K562 (cell line): ENCODE results near the gene CFDP1. TPM values are rescaled to one million over a fixed set of nuclear protein-coding genes. Genes with fewer than 3 reads are reported as not detected.

Experiments used
- CLOCK ChIP-seq: fragments of 250-450 bp; sonication (Bioruptor Pico); IDR thresholded peaks from 2 replicates; pipeline ENCODE4 v1.4.0; 2020; ENCODE audit warnings: mild to moderate bottlenecking, moderate library complexity, borderline replicate concordance
- EP400 ChIP-seq: fragments of 450-650 bp; IDR thresholded peaks from 2 replicates; pipeline ENCODE4 v1.6.1; 2017; ENCODE audit warnings: antibody characterized with exemption, mild to moderate bottlenecking, moderate library complexity
- MAZ ChIP-seq, 2 experiments: fragments of 450-650 bp in 1 of 2; sonication (generic) in 1 of 2; formaldehyde crosslinking; IDR thresholded peaks in 1 of 2; conservative IDR thresholded peaks in 1 of 2; 2 replicates each; pipeline versions ENCODE4 v1.4.0 to v1.5.0; 2020; ENCODE audit warnings: mild to moderate bottlenecking in 1 of 2, missing genetic modification reagents in 1 of 2
- MTA2 ChIP-seq: fragments of 450-650 bp; IDR thresholded peaks from 2 replicates; pipeline ENCODE4 v1.6.1; 2016; ENCODE audit warnings: low read depth
- NONO ChIP-seq, 2 experiments: fragments of 200-400 bp in 1 of 2; fragments of 450-650 bp in 1 of 2; formaldehyde crosslinking in 1 of 2; IDR thresholded peaks; 2 replicates each; pipeline ENCODE4 v1.6.1; 2017; ENCODE audit warnings: low read depth in 2 of 2, mild to moderate bottlenecking in 2 of 2, moderate library complexity in 2 of 2, low read length in 1 of 2
- PRDM10 ChIP-seq: fragments of 450-650 bp; IDR thresholded peaks from 2 replicates; pipeline ENCODE4 v1.6.1; 2018; ENCODE audit not compliant: partially characterized antibody
- RNF2 ChIP-seq: sonication (generic); IDR thresholded peaks from 2 replicates; pipeline ENCODE4 v1.6.1; 2016
- SMARCC2 ChIP-seq: fragments of 450-650 bp; IDR thresholded peaks from 2 replicates; pipeline ENCODE4 v1.6.1; 2017; ENCODE audit warnings: antibody characterized with exemption, moderate library complexity, mild to moderate bottlenecking, low read depth
- TRIM24 ChIP-seq, 2 experiments: fragments of 450-650 bp; IDR thresholded peaks; 2 replicates each; pipeline ENCODE4 v1.6.1; 2016
- UBTF ChIP-seq, 2 experiments: IDR thresholded peaks; 2 replicates each; pipeline ENCODE4 v1.6.1; 2012; ENCODE audit warnings: improper control_type of control experiment in 2 of 2, low read depth in 2 of 2, low read length in 2 of 2, borderline replicate concordance in 1 of 2
- ZNF3 ChIP-seq: fragments of 250-450 bp; sonication (Bioruptor Pico); IDR thresholded peaks from 2 replicates; pipeline ENCODE4 v1.5.0; 2021; ENCODE audit warnings: mild to moderate bottlenecking, moderate library complexity
- ZNF511 ChIP-seq: sonication (generic); formaldehyde crosslinking; IDR thresholded peaks from 2 replicates; pipeline ENCODE4 v1.8.0; 2022; ENCODE audit warnings: mild to moderate bottlenecking, missing genetic modification reagents
- ZNF584 ChIP-seq: fragments of 200-800 bp; sonication (Bioruptor generic); IDR thresholded peaks from 2 replicates; pipeline ENCODE4 v1.6.1; 2016; ENCODE audit warnings: low read depth, mild to moderate bottlenecking, missing genetic modification characterization, missing compliant biosample characterization
- ZSCAN32 ChIP-seq: fragments of 450-650 bp; formaldehyde crosslinking; IDR thresholded peaks from 2 replicates; pipeline ENCODE4 v1.4.0; 2020; ENCODE audit warnings: mild to moderate bottlenecking, moderate library complexity
- polyA plus RNA-seq, 8 experiments: library from polyadenylated mRNA; depleted of rRNA in 4 of 8; stranded (reverse) in 5 of 8; unstranded in 3 of 8; fragments of >200 nt; fragmentation: Nextera tagmentation in 2 of 8; fragmentation: Illumina TruSeq in 1 of 8; extraction: Ambion mirVana in 2 of 8; extraction: Trizol in 1 of 8; gene quantifications; 2 replicates each; pipeline versions ENCODE4 v1.2.1 to v1.2.3, GENCODE V29; 2011 to 2014; ENCODE audit warnings: inconsistent platforms in 1 of 8, missing spikeins in 1 of 8
- total RNA-seq, 7 experiments: library from RNA; depleted of rRNA in 6 of 7; stranded (reverse); fragments of >200 nt in 6 of 7; fragmentation: Illumina TruSeq in 2 of 7; extraction: Trizol in 2 of 7; gene quantifications; 2 replicates each; pipeline versions ENCODE4 v1.2.1 to v1.2.3, GENCODE V29; 2011 to 2021; ENCODE audit warnings: low replicate concordance in 1 of 7

Gene CFDP1
- total and polyA plus RNA-seq, 9 of the 15 experiments (the other 6 are each of a cell fraction or from before 2014, with no cell fraction given): 31.5 to 78.4 (median 61.7) TPM

GRCh38 chr16:75305364-75306098, 127.8 kb downstream of the CFDP1 start (continued):
- TF ChIP-seq UBTF (IDR thresholded peaks at IDR 0.05; ENCODE audit: borderline replicate concordance in 1 of 2, low read depth in 2 of 2, low read length in 2 of 2) (0 out of 4 replicates have a peak, but pooled peaks of 1 of the 2 experiments have one; percentile 21), SMARCC2 (peak; percentile 61; the same call in 1 of the 2 replicates), CLOCK (CRISPR knock-in tag) (no peak), TRIM24 (IDR thresholded peaks at IDR 0.05) (peak in 1 of 2 experiments; percentile 60; a peak in 1 of 4 replicates), EP400 (0 out of 2 replicates have a peak, but pooled peaks have one; percentile 21), ZSCAN32 (peak; percentile 45; the same call in 1 of the 2 replicates), ZNF3 (no peak), RNF2 (peak; percentile 73; the same call in 1 of the 2 replicates), MTA2 (peak; percentile 33; the same call in 1 of the 2 replicates), MAZ (CRISPR knock-in tag; conservative IDR thresholded peaks at IDR 0.05 in 1 of 2, IDR thresholded peaks at IDR 0.05 in 1 of 2) (peak in 1 of 2 experiments; percentile 41; a peak in 1 of 4 replicates), ZNF511 (0 out of 2 replicates have a peak, but pooled peaks have one; percentile 30), PRDM10 (peak; percentile 38), NONO (IDR thresholded peaks at IDR 0.05; ENCODE audit: low read depth in 2 of 2, low read length in 1 of 2) (no peak), ZNF584 (CRISPR knock-in tag) (peak; percentile 18; the same call in 1 of the 2 replicates)
